Measurements from ENCODE around the gene ZNF366.

Gene ZNF366

DNA sequence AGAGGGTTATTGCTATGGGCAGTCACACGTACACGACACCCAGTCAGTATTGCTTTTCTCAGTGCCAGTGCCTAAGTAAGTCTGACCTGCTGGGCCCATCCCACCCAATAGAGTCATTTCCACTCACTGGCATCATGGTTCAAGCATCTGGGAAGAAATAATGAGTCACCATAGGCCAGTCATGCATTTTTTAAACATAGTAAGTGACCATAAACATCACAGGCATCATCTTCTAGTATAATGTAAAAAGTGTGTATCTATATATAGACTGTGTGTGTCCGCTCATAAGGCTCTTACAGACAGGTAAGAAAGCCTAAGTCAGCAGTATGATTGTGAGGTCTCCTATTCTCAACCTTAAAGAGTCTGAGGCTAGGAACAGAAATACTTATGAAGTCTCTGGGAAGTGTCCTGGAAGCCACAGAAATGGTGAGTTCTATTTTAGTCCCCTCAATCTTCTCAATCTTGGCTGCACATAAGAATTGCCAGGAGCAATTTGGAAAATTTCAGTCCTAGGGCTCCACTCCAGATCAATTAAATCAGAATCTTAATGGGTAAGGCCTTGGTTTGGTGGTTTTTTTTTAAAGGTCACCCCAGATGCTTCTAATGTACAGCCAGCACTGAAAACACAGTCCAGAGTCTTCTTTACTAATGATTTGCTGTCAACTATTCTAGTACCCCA lies 65.2 kb downstream of the ZNF366 start:
- no peaks in the 10 kb centered on the region for H3K36me3 Mint-ChIP-seq
- H3K4me1 Mint-ChIP-seq = peaks cover 13 to 29% of the 10 kb centered on the region in 2 donors
- no peaks in the 10 kb centered on the region for H3K9me3 Mint-ChIP-seq
- H3K27me3 Mint-ChIP-seq = no peaks in the 10 kb centered on the region
- H3K4me3 Mint-ChIP-seq = no peak overlapping the region
- no peak overlapping the region for H3K27ac Mint-ChIP-seq
- no peak for DNase-seq
- ATAC-seq (replicated peaks) = peak; percentile 38 to 60

DNA sequence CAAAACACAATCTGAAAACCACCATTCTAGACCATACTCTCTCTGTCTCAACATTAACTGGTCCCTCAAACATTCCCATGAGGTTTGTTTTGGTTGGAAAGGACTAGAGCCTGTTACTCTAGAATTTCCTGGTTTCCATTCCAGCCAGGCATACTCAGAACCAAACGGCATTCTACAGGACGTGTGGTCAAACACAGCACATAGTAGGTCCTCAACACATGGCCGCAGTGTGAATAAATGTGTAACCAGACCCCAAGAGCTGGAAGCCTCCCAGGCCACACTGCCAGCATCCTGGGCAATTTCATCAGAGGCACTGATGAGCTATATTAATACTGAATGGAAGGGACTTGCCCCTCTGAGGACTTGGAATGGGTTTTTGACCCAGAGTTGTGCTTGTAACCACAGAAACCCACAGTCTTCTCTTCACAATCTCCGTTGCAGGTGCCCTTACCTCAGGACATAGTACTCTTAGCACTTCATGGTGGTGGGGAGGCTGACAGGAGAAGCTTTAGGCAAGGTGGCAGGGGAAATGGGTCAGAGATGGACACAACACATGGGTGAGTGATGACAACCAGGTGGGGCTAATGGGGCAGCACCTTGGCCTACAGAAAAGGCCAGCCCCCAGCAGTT lies 66.0 kb downstream of the ZNF366 start:
- Mint-ChIP-seq H3K36me3 (no peaks in the 10 kb centered on the region), H3K4me1 (peaks cover 13 to 29% of the 10 kb centered on the region in 2 donors), H3K27ac (no peak overlapping the region), H3K4me3 (no peak overlapping the region), H3K27me3 (no peaks in the 10 kb centered on the region), H3K9me3 (no peaks in the 10 kb centered on the region)
- DNase-seq (no peak), ATAC-seq (replicated peaks) (peak; percentile 15 to 17)

DNA sequence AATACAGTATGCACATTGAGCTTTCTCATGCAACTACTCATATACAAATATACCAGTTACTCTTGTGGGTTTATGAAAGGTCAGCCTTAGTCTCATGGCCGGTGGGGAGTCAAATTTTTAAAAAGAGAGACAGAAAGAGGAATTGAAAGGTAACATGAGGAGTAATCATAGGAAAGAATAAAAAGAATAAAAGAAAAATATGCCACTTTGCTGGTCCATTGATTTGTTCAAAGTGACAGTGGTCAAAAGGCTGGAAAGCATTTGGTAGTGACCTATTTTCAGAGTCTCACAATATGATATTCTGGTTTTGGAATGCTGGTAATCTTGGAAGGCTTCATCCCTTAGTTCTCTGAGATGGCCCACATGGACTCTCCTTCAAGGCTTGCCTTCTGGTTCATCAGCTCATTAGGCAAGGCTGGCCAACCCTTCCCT lies 67.0 kb downstream of the ZNF366 start:
- ATAC-seq (replicated peaks) = peak; percentile 87 to 92
- Mint-ChIP-seq H3K4me3 (no peak overlapping the region), H3K36me3 (no peaks in the 10 kb centered on the region), H3K4me1 (peaks cover 13 to 29% of the 10 kb centered on the region in 2 donors), H3K27me3 (no peaks in the 10 kb centered on the region), H3K9me3 (no peaks in the 10 kb centered on the region), H3K27ac (no peak overlapping the region)
- DNase-seq = peak; percentile 13

DNA sequence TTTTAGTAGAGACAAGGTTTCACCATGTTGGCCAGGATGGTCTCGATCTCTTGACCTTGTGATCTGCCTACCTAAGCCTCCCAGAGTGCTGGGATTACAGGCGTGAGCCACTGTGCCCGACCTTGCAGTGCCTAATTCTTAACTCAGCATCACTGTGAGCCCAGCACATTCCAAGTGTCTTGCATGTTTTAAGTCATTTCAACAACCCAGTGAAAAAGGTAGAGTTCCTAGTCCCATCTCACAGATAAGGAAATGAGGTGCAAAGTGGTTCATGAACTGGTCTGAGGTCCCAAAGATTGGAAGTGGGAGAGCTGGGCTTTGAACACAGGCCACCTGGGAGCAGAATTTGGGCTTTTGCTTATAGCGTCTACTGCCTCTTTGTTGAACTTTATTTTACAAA lies 68.0 kb downstream of the ZNF366 start:
- Mint-ChIP-seq H3K4me1 (peaks cover 13 to 33% of the 10 kb centered on the region in 2 donors), H3K27ac (no peak overlapping the region), H3K4me3 (no peak overlapping the region), H3K9me3 (no peaks in the 10 kb centered on the region), H3K27me3 (peaks cover 3 to 5% of the 10 kb centered on the region in 2 donors), H3K36me3 (no peaks in the 10 kb centered on the region)
- no peak for ATAC-seq (replicated peaks)
- no peak for DNase-seq

DNA sequence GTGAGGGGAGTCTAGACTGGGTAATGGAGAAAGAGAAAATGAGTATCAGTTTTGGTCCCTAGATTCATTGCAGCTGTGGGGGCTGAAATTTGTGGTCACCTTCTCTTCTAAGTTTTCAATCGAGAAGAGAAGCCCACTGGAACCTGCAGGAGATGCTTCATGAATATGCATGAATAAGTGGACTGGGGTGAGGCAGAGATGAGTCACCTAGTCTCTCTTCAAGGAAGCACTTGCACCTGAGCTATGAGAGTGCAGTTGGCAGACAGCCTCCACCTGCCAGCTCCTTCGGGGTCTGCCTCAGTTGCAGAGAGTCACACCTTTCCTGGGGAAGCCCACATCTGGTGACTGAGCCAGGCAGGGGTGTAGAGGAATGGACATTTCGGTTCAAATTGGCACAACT lies 69.1 kb downstream of the ZNF366 start:
- peaks cover 6 to 10% of the 10 kb centered on the region in 2 donors for H3K27me3 Mint-ChIP-seq
- ATAC-seq (replicated peaks) (no peak), DNase-seq (no peak)
- no peak overlapping the region for H3K27ac Mint-ChIP-seq
- no peak overlapping the region for H3K4me3 Mint-ChIP-seq
- H3K4me1 Mint-ChIP-seq = peaks cover 13 to 35% of the 10 kb centered on the region in 2 donors
- no peaks in the 10 kb centered on the region for H3K9me3 Mint-ChIP-seq
- H3K36me3 Mint-ChIP-seq = no peaks in the 10 kb centered on the region

DNA sequence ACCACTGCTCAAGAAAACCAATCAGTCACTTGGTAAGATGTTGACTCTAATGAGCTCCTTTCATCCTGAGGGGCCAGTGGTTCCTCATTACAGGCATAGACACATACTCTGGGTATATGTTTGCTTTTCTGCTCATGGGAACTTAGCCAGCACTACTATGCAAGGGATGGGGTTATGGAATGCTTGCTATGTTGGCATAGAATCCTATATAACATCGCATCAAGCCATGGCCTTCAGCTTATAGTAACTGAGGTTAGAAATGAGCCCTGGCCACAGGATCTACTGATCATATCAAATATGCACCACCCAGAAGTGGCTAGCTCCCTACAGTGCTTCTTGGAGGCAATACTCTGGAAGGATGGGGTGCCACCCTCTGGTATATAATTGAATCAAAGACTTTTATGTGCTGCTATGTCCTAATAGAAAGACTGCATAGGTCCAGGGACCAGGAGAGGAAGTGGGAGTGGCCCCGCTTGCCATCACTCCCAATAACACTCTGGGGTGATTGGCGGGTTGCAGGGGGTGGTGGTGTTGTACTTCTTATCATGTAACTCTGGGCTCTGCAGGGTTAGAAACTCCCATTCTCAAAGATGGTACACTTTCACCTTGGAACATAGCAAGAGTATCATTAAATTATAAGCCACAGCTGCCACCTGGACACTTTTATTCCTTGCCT lies 70.3 kb downstream of the ZNF366 start:
- ATAC-seq (replicated peaks) = no peak
- Mint-ChIP-seq H3K27me3 (peaks cover 6 to 10% of the 10 kb centered on the region in 2 donors), H3K4me3 (no peak overlapping the region), H3K27ac (no peak overlapping the region), H3K4me1 (peaks cover 11 to 26% of the 10 kb centered on the region in 2 donors), H3K36me3 (no peaks in the 10 kb centered on the region), H3K9me3 (no peaks in the 10 kb centered on the region)
- no peak for DNase-seq

DNA sequence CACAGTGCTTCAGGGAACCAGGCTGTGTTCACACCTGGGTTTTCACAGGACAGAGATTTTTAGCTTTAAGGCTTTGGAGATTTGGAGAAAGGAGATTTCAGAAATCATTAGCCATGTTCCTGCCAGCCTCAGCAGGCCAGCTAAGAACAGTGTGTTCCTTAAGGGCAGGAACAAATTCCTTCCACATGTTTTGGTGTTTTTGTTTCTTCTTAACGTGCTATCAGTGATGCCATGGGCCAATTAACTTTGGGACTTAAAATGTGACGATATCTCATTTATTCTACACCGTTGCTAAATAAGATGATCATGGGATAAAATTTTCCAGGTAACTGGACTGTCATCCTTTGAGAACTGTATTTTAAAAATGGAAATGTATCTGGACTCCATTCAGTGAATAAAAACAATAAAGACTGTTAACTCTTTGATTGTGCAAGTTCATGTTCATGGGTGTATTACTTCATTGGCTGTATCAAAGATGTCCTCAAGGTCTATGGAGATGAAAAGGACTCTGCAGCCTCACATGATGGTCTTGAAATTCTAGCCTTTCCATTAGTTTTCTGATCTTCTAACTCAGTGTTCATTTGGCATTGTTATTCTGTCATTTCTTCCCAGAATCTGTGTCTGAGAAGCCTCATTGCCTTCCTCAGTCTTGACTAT lies 72.3 kb downstream of the ZNF366 start:
- Mint-ChIP-seq H3K27me3 (peaks cover 6 to 10% of the 10 kb centered on the region in 2 donors), H3K36me3 (no peaks in the 10 kb centered on the region), H3K4me1 (peaks cover 0 to 10% of the 10 kb centered on the region in 2 donors), H3K4me3 (no peak overlapping the region), H3K27ac (no peak overlapping the region), H3K9me3 (no peaks in the 10 kb centered on the region)
- ATAC-seq (replicated peaks) (no peak), DNase-seq (no peak)

DNA sequence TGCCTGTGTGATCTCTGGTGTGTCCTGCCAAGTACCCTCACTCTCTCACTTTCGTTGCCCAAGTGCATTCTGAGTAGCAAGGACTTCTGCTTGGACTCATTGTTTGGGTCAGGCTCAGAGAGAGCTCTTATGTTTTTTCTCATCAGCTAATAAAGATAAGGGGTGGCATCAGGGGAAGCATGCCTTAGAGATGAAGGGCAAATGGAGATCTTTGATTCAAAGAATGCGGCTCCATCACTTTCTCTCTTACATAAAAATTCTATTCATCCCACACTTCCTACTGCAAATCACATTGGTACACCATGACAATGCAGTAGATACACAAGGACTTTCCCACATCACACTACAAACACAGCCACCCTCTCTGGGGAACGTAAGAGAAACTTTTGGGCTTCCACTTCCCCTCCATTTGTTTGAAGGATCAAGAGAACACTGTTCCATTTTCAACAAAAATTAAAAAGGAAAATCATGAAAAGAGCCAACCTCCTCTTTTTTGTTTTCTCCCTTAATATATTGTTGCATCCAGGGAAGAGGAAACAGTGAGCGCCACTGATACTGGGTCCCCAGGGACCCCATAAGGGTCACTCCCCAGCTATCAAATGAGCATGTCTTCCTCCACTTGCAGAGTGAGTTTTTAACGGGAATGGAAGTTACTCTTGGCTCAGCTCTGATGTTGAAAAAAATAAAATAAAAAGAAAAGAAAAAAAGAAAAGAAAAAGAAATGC lies 73.0 kb downstream of the ZNF366 start:
- H3K36me3 Mint-ChIP-seq = no peaks in the 10 kb centered on the region
- no peak overlapping the region for H3K4me3 Mint-ChIP-seq
- no peaks in the 10 kb centered on the region for H3K9me3 Mint-ChIP-seq

DNA sequence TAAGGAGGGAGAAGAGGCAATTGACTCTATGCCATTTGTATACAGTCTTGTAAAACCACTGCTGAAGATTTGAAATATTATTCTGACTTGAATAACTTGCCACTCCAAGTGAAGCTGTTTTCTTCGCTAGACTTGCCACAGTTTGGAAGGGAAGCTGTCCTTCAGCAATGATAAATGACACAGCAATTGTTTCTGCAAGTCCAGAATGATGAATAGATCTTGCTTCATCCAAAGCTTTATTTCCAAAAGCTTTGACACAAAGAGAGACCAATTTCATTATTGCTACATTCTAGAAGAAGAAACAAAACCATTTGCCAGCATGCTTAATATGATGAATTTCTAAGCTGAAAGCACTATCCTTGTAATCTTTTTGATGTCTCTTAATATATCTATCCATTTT lies 73.7 kb downstream of the ZNF366 start:
- no peak for ATAC-seq (replicated peaks)
- no peaks in the 10 kb centered on the region for H3K9me3 Mint-ChIP-seq
- no peak overlapping the region for H3K4me3 Mint-ChIP-seq
- peaks cover 9 to 10% of the 10 kb centered on the region in 2 donors for H3K27me3 Mint-ChIP-seq
- no peaks in the 10 kb centered on the region for H3K36me3 Mint-ChIP-seq
- H3K27ac Mint-ChIP-seq = no peak overlapping the region
- DNase-seq = no peak
- peaks cover 0 to 9% of the 10 kb centered on the region in 2 donors for H3K4me1 Mint-ChIP-seq

More for the DNA sequence above, 73.0 kb downstream of the ZNF366 start:
- DNase-seq (no peak), ATAC-seq (replicated peaks) (no peak)
- Mint-ChIP-seq H3K27ac (no peak overlapping the region), H3K27me3 (peaks cover 6 to 10% of the 10 kb centered on the region in 2 donors), H3K4me1 (peaks cover 0 to 10% of the 10 kb centered on the region in 2 donors)

DNA sequence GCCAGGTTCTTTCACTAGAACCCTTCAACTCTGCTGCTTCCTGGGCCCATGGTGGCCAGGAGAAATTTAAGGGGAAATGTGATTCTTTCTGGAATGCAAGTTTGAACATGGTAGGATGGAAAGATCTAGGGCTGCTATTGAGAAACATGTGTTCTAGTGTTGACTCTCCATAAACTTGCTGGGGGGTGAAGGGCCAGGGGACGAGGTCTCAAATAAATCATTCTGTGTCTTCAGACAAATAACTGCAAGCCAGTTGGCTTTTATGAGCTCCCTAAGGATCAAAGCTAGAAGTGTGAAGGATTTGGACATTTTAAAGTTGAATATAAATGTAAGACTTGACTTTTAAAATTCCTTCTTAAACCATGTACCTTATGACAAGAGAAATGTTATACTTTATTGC lies 78.5 kb downstream of the ZNF366 start:
- no peaks in the 10 kb centered on the region for H3K36me3 Mint-ChIP-seq

DNA sequence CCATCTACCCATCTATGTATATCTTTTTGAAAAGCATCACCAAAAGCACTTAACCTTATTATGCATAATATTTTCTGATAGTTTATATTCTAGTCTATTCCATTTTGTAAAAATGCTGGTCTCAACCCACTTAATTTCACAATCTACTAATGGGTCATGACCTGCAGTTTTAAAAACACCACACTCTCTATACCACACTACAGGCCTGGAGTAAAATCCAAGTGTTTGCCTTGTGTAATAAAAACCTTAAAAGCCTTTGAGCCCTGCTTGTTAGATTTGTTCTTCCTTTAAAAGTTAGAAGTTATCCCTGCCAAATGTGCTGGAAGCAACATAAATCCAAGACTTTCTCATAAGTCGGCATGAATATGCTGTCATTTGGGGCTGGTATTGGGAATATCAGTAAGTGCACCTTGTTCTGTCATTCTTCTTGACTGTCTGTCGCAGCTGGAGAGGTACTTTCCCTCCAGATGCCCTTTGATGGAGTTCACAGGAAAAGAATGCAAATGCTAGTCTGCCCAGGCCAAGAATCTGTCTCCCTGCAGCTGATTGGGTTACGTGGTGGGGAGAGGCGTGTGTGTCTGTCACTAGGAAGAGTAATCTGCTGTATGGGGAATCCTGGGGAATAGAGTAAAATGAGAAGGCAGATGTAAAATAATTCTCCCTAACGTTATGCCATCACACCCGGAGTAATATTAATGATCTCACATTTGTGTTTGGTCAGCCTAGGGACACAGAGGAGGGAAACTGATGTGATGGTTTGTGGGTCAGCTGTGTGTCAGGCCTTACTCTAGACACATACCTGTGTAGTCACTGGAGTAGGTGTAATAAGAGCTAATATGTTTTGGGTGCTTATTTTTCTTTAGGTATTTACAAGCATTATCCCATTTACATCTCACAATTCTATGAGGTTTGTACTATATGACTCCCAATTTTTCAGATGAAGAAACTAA lies 79.4 kb downstream of the ZNF366 start:
- no peak overlapping the region for H3K4me3 Mint-ChIP-seq

More for the DNA sequence above, 78.5 kb downstream of the ZNF366 start:
- Mint-ChIP-seq H3K27me3 (peaks cover 22 to 26% of the 10 kb centered on the region in 2 donors), H3K4me3 (no peak overlapping the region), H3K9me3 (no peaks in the 10 kb centered on the region), H3K4me1 (peaks cover 5 to 6% of the 10 kb centered on the region in 2 donors), H3K27ac (no peak overlapping the region)
- DNase-seq (no peak), ATAC-seq (replicated peaks) (no peak)

DNA sequence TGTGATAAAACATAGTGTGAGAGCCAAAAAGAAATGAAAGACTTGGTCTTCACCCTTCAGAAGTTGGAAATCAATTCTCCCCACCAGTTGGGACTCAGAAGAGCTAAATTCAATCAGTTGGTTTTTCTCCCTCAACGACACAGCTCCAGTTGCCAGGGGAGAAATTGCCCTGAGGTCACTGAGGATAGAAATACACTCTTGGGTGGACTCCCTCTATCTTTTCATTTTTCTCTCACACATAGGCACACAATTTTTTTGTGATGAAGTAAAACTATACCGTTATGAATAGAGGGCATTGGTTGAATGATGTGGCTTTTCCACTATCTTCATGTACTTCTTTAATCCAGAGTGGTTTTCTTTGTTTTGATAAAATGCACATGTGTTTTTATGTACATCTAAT lies 80.2 kb downstream of the ZNF366 start:
- ATAC-seq (replicated peaks) (no peak), DNase-seq (no peak)
- peaks cover 22 to 27% of the 10 kb centered on the region in 2 donors for H3K27me3 Mint-ChIP-seq
- H3K27ac Mint-ChIP-seq = no peak overlapping the region
- no peak overlapping the region for H3K4me3 Mint-ChIP-seq
- H3K9me3 Mint-ChIP-seq = no peaks in the 10 kb centered on the region
- H3K36me3 Mint-ChIP-seq = no peaks in the 10 kb centered on the region
- H3K4me1 Mint-ChIP-seq = peaks cover 5 to 6% of the 10 kb centered on the region in 2 donors

More for the DNA sequence above, 79.4 kb downstream of the ZNF366 start:
- ATAC-seq (replicated peaks) (peak; percentile 51 to 58), DNase-seq (no peak)
- H3K9me3 Mint-ChIP-seq = no peaks in the 10 kb centered on the region
- H3K4me1 Mint-ChIP-seq = peaks cover 5 to 6% of the 10 kb centered on the region in 2 donors
- peaks cover 22 to 27% of the 10 kb centered on the region in 2 donors for H3K27me3 Mint-ChIP-seq
- no peaks in the 10 kb centered on the region for H3K36me3 Mint-ChIP-seq
- no peak overlapping the region for H3K27ac Mint-ChIP-seq

DNA sequence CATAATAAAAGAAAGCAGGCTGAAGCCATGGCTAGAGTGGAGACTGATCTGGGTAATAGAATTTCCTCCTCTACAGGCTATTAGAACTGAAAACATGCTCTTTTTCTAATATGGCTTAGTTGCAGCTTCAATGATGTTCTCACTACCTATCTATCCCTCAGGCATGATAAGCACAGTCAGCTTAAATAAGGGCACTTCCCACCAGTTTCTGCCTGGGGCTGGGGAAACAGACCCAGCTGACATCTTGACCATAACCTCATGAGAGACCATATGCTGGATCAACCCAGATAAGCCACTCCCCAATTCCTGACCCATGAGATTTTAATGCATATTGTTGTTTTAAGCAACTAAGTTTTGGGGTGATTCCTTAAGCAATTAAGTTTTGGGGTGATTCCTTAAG lies 81.2 kb downstream of the ZNF366 start:
- H3K36me3 Mint-ChIP-seq = no peaks in the 10 kb centered on the region
- peaks cover 22 to 27% of the 10 kb centered on the region in 2 donors for H3K27me3 Mint-ChIP-seq
- H3K4me3 Mint-ChIP-seq = no peak overlapping the region
- ATAC-seq (replicated peaks) (no peak), DNase-seq (no peak)
- H3K27ac Mint-ChIP-seq = no peak overlapping the region
- H3K4me1 Mint-ChIP-seq = peaks cover 5 to 6% of the 10 kb centered on the region in 2 donors
- no peaks in the 10 kb centered on the region for H3K9me3 Mint-ChIP-seq

Data from stimulated activated naive B cell treated with anti-CD40 and anti-IgM and Interleukin-4, amounts not matched to agents 10 μg/mL and 1 μg/mL and 100 μg/mL, for 72 hours (primary cell).